ENCODE data around the gene PATE1.
"Not testable (repeated sequence)": the region's sequence is repeated elsewhere in the genome, so short reads cannot be mapped to it uniquely, and the experiment has no call there.

The PATE1 gene, protein sequence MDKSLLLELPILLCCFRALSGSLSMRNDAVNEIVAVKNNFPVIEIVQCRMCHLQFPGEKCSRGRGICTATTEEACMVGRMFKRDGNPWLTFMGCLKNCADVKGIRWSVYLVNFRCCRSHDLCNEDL

DNA sequence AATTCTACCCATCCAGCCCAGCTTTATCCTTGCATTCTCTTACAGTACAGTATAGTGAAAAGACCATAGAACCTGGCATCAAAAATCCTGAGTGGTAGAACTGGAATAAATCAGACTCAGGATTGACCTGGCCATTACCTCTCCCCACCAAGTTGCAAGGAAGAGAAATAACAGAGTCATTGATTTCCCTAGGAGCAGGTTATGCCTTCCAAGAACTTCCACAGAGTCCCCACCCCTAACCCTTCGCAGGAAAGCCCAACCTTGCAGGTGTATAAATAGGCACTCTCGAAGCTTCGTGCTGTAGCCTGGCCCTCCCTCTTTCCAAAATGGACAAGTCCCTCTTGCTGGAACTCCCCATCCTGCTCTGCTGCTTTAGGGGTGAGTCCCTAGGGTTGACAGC lies at the start of gene PATE1:
Gene PATE1, plus strand, starts transcription at position 301 of the 400 bp plus-strand sequence. Its CDS starts 26 bp downstream, at position 327.
- DNase-seq, result no peak

- DNase-seq, result no peak
These were observed 45.0 kb upstream of the PATE1 start for GRCh38 chr11:125701018-125701610.

- no peak for DNase-seq
These were observed 44.0 kb upstream of the PATE1 start for GRCh38 chr11:125701858-125702621.

- DNase-seq, result not testable (repeated sequence)
These were observed 41.4 kb upstream of the PATE1 start for GRCh38 chr11:125704686-125705085.

DNA sequence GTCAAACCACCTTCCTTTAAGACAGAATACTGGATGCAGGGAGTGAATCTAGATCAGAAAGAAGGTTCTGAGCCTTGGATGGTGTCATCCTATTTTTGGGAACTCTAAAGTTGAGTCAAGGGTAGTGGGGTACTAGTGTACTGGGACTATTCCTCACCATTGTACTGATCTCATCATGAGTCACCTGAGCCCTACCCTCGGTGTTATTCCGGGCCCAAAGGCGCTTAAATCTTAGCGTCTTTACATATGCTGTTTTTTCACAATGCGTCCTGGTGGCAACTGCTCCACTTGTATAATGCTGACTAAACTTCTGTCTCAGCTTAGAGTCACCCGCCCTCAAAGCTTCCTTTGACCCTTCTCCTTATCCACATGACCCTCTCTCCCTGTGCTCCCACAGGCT lies 25.3 kb upstream of the PATE1 start:
- DNase-seq, result no peak

- DNase-seq, result no peak
These were observed 22.0 kb upstream of the PATE1 start for GRCh38 chr11:125724125-125724524.

DNA sequence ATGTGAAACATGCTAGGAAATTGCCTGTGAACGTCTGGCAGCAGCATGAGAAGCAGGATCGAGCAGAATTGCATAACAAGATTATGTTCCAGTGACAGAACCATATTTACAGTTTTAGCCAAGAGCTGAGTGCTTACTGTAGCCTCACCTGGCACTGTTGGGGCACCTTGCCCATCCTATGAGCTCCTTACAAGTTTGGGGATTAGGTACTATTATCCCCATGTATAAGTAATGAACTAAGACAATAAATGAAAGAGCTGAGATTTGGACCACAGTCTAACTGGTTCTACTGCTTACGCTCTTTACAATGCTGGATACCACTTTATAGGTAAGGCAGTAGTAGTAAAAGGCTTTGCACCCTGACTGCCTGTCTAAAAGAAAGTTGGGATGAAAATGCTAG lies 17.1 kb upstream of the PATE1 start:
- no peak for DNase-seq

DNA sequence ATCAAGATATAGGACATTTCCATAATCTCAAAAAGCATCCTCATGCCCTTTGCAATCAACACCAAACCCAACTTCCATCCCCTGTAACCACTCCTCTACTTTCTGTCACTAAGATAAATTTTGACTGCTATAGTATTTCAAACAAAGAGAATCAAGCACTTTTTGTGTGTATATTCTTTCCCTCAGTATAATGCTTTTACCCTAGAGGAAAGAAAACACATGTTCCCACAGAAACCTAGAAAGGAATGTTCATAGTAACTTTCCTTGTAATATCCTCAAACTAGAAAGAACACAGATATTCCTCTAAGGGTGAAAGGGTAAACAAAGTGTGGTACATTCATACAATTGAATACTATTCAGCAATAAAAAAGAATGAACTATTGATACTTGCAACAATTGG lies 5.5 kb upstream of the PATE1 start:
- no peak for DNase-seq

GRCh38 chr11:125743681-125744080 lies 2.4 kb upstream of the PATE1 start:
- DNase-seq, result no peak

DNA sequence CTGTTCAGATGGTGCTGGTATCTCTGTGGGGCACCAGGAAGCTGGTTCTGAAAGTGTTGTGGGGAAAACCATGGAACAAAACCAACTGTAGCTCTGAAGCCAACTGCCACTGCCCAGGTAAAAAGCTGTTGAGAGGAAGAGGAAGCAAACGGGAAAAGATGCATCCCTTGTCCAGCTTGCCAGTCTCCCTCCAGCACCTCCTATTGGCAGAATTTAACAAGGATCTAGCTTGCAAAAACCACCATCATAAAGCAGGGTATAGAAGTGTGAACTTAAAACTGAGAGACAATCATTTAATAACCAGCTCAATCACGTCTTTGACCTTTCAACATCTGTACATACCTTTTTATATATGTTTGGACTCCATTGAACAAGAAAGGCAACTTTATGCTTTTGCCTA lies 4.5 kb downstream of the PATE1 start:
- DNase-seq, result no peak

GRCh38 chr11:125756050-125756449 lies 10.0 kb downstream of the PATE1 start:
- DNase-seq, result no peak

DNA sequence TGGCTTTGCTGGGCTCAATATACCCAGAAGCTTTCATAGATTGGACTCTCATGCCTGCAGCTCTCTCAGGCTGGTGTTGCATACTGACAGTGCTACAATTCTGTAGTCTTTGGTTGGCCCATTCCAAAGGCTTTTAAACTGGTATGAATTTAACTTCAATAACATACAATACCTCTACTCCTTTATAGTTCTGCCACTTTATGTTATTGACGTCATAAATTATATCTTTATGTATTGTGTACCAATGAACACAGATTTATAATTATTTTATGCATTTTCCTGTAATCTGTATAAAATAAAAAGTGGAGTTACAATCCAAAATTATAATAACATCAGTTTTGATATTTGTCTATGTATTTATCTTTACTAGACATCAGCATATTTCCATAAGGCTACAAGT lies 16.4 kb downstream of the PATE1 start:
- no peak for DNase-seq

DNA sequence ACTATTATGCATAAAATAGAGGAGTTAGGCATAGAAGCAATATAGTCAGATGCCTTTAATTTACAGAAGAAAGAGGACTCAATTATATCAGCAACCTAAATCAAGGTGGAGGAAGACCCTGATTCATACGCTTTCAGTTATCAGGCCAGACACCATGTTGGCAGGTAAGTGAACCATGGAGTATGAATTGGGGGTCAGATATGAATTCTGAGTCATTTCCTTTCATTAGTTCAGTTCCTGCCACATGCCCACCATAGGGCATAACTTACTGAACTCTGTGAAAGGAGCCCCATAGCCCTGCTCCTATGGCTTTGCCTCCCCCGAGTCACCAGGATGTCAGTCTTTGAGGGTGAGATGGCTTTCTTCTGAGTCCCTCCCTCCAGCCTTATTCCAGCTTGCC lies 17.4 kb downstream of the PATE1 start:
- DNase-seq, result no peak

- DNase-seq, result no peak
These were observed 20.2 kb downstream of the PATE1 start for GRCh38 chr11:125766251-125766650.

DNA sequence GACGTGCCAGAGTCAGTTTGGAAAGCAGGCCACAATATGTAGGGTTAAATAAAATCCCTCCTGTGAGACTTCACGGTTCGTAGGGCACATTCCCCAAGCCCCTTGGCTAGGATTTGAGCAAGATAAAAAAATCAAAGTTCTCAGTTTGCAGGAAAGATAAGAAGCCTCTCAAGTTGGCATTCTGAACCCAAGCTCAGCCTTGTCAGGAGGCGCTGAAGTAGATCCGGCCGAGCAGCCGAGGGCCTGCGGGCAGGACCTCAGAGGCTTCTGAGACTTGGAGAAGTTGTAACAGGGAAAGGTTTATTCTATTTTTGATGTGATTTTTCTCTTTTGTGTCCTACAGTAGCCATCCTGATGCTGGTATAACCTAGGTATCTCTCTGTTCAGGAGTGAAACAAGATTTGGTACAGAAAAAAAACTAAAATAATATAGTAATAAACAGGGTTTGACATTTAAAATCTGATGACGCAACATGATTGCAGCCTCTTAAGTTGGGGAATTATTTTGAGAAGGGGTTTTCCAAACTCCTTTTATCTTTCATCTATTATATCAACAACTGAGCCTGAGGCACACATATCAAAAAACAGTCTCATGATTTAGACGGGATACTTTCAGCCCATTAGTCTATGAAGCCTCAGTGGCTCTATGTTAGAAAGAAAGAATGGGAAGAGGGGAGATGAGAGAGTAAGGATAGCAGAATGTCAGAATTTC lies 22.4 kb downstream of the PATE1 start:
- DNase-seq, result no peak

GRCh38 chr11:125770583-125770982 lies 24.5 kb downstream of the PATE1 start:
- no peak for DNase-seq

DNA sequence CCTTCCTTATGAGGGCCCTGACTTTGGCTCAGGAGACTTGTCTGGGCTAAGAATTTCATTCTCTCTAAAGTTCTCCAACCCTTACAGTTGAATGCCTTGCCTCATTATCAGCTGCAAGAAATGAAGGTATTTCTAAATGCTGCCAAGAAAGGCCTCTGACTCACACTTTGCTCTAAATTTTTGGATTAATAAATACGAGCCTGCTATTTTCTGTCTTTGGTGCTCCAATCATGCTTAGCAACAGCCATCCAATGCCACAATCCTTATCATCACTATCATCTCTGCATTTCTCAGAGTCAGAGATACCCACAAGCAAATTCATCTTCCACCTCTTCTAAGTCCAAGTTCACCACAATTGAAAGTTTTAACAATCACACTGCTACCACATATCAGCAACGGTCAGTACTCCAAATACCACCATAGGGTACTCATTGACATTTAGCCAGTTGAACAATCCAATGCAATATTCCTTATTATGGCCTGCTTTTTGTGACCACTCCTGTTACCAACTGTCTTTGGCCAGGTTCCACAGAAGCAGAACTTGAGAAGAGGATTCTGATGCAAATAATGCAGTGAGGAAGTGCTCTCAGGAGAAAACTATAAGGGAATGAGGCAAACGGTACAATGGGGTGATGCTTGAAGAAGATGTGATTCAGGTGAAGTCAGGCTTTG lies 26.9 kb downstream of the PATE1 start:
- DNase-seq, result no peak

DNA sequence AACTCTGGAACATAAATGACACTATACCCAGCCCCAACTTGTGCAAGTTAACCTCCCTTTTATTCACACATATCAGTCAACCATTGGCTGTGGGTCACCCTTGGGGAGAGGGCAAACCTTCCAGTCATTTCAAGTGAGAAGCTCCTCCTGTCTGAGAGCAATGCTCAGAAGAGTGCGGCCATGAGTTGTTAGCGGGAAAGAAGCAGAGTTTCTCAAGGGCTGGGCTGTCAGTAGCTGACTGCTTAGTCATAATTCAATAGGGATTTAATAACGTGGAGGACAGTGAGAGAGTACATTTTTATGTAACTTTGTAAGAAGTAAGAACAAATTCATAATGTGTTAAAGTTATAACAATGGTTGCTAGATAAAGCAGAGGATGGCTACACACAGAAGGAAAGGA lies 27.4 kb downstream of the PATE1 start:
- no peak for DNase-seq

DNA sequence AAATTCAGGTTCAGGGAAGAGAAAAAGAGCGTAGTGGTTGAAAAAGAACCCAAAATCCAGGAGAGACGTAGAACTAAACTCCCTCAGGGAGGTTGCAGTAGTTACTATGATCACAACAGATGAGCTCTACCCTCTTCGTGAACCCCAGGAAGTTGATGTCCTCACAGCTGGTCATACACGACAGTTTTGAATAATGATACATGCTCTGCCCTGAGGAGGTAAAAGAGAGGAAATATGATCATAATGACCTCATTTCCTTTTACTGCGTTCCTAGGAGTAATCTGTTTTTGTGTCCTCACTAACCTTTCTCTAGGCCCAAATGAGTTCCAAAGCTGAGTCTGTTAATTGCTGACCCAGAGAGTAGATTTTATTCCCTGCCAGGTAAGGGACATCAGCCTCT lies 31.2 kb downstream of the PATE1 start:
- no peak for DNase-seq

GRCh38 chr11:125778728-125779127 lies 32.6 kb downstream of the PATE1 start, which contains the start of gene PATE2:
Gene PATE2 (minus strand): TSS chr11:125778828. CDS start chr11:125778773, 55 bp downstream.
- DNase-seq, result no peak

GRCh38 chr11:125784678-125785077 lies 38.6 kb downstream of the PATE1 start:
- DNase-seq, result no peak

DNA sequence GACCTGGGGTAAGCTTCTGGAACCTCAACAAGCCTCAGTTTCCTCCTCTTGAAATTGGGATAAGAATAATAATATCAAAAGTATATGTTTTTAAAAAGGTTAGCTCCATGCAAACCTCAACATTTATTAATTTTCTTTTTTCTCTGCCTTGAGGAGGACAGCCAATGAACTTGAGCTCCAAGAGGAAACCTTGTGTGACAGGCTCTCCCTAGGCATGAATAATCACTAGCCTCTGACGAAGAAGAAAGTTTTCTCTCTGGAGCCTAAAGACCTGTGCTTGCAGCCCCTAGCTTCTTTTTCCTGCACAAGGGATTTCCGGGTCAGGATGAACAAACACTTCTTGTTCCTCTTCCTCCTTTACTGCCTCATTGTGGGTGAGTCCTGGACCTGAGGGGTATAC lies 41.7 kb downstream of the PATE1 start, which contains the start of gene PATE3:
Gene PATE3, plus strand, starts transcription at position 301 of the 400 bp plus-strand sequence. Its CDS starts 25 bp downstream, at position 326.
- no peak for DNase-seq

GRCh38 chr11:125790825-125791224 lies 44.7 kb downstream of the PATE1 start:
- no peak for DNase-seq

Measured in activated naive CD4-positive, alpha-beta T cell (primary cell).